ENCODE results near the gene PLAC8.
A peak's percentile ranks its signal among the peaks of the same experiment; 100 is the strongest.
"Not testable (repeated sequence)": the region's sequence is repeated elsewhere in the genome, so short reads cannot be mapped to it uniquely, and the experiment has no call there.

The PLAC8 gene

GRCh38 chr4:83112678-83113428 is 1.7 kb downstream of the PLAC8 start:
- no peak for DNase-seq (ENCODE audit: low read depth in 2 of 2)

- DNase-seq (ENCODE audit: low read depth in 2 of 2) = no peak
Measured at GRCh38 chr4:83112231-83112630, 2.3 kb downstream of the PLAC8 start.

- not testable (repeated sequence) for DNase-seq (ENCODE audit: low read depth in 2 of 2)
Measured at GRCh38 chr4:83111751-83112141, 2.8 kb downstream of the PLAC8 start.

- no peak for DNase-seq (ENCODE audit: low read depth in 2 of 2)
Measured at GRCh38 chr4:83110970-83111750, 3.4 kb downstream of the PLAC8 start.

GRCh38 chr4:83110223-83110945 is 4.1 kb downstream of the PLAC8 start:
- DNase-seq (ENCODE audit: low read depth in 2 of 2) = peak; percentile 80 to 90

GRCh38 chr4:83109480-83110222 is 4.9 kb downstream of the PLAC8 start:
- DNase-seq (ENCODE audit: low read depth in 2 of 2) = peak in 1 of 2 experiments; percentile 35

GRCh38 chr4:83108101-83108861 is 6.2 kb downstream of the PLAC8 start:
- DNase-seq (ENCODE audit: low read depth in 2 of 2) = no peak

GRCh38 chr4:83107631-83108030 is 6.9 kb downstream of the PLAC8 start:
- peak in 1 of 2 experiments; percentile 23 for DNase-seq (ENCODE audit: low read depth in 2 of 2)

- no peak for DNase-seq (ENCODE audit: low read depth in 2 of 2)
Measured at GRCh38 chr4:83104991-83105390, 9.5 kb downstream of the PLAC8 start.

GRCh38 chr4:83096397-83096796 is 18.1 kb downstream of the PLAC8 start:
- no peak for DNase-seq (ENCODE audit: low read depth in 2 of 2)

GRCh38 chr4:83093060-83093640 is 21.4 kb downstream of the PLAC8 start:
- no peak for DNase-seq (ENCODE audit: low read depth in 2 of 2)

- no peak for DNase-seq (ENCODE audit: low read depth in 2 of 2)
Measured at GRCh38 chr4:83089410-83090157, 24.9 kb downstream of the PLAC8 start.

- DNase-seq (ENCODE audit: low read depth in 2 of 2) = not testable (repeated sequence)
Measured at GRCh38 chr4:83084956-83085355, 29.6 kb downstream of the PLAC8 start.

GRCh38 chr4:83083925-83084475 is 30.5 kb downstream of the PLAC8 start:
- DNase-seq (ENCODE audit: low read depth in 2 of 2) = no peak

- no peak for DNase-seq (ENCODE audit: low read depth in 2 of 2)
Measured at GRCh38 chr4:83082777-83083176, 31.8 kb downstream of the PLAC8 start.

GRCh38 chr4:83080561-83080960 is 34.0 kb downstream of the PLAC8 start:
- DNase-seq (ENCODE audit: low read depth in 2 of 2) = no peak

- DNase-seq (ENCODE audit: low read depth in 2 of 2) = no peak
Measured at GRCh38 chr4:83075311-83076095, 39.0 kb downstream of the PLAC8 start.

GRCh38 chr4:83074783-83075182 is 39.7 kb downstream of the PLAC8 start:
- not testable (repeated sequence) for DNase-seq (ENCODE audit: low read depth in 2 of 2)
